B cell (primary cell): Measurements from ENCODE around the gene VOPP1. TPM values are rescaled to one million over a fixed set of nuclear protein-coding genes. Genes with fewer than 3 reads are reported as not detected.

Experiments used
- ATAC-seq: fragments of 200-7000 bp; cut with Tn5 transposase; one replicate; pipeline ENCODE4 v1.10.0; 2021; ENCODE audit warnings: low read depth, mild to moderate bottlenecking, moderate number of reproducible peaks, moderate library complexity
- CTCF ChIA-PET: fragments of 350-600 bp; sonication (Branson Sonifier 250); formaldehyde crosslinking; loops from one replicate; lab custom pipeline; 2021; ENCODE audit warnings: antibody characterized with exemption, inconsistent platforms; lab: Charles Lee
- POLR2A ChIA-PET: fragments of 350-600 bp; sonication (Branson Sonifier 250); formaldehyde crosslinking; loops from one replicate; lab custom pipeline; 2021; ENCODE audit warnings: antibody characterized with exemption; lab: Charles Lee
- DNase-seq: peaks from one replicate; pipeline ENCODE4 v3.0.0; 2013
- H2AFZ ChIP-seq: 2 replicates; pipeline ENCODE4 v1.6.1; 2012; ENCODE audit warnings: mild to moderate bottlenecking, low read depth, low read length; ENCODE audit not compliant: insufficient read depth, poor library complexity, severe bottlenecking
- H3K27ac ChIP-seq, 2 donors: 1 replicate in 1 of 2; 2 replicates in 1 of 2; pipeline ENCODE4 v1.5.1; 2012 to 2013; ENCODE audit warnings: low read length in 2 of 2, mild to moderate bottlenecking in 2 of 2, moderate library complexity in 1 of 2
- H3K27me3 ChIP-seq, 4 experiments: fragments of 200-600 bp in 1 of 4; sonication (generic) in 1 of 4; replicated peaks in 1 of 4; 1 replicate in 2 of 4; 2 replicates in 2 of 4; pipeline versions ENCODE4 v1.6.1 to v1.7.0; 2013 to 2016; ENCODE audit warnings: low read length in 3 of 4, mild to moderate bottlenecking in 2 of 4, mixed read lengths in 1 of 4, moderate library complexity in 1 of 4; ENCODE audit not compliant: insufficient read depth in 4 of 4, control insufficient read depth in 3 of 4; ENCODE audit errors: control extremely low read depth in 1 of 4
- H3K36me3 ChIP-seq, 2 experiments: replicated peaks in 1 of 2; 1 replicate in 1 of 2; 2 replicates in 1 of 2; pipeline versions ENCODE4 v1.6.1 to v1.7.1; 2013; ENCODE audit warnings: low read length in 1 of 2; ENCODE audit not compliant: insufficient read depth in 2 of 2, control insufficient read depth in 1 of 2; ENCODE audit errors: control extremely low read depth in 1 of 2, extremely low read depth in 1 of 2
- H3K4me1 ChIP-seq, 2 donors: fragments of 200-600 bp in 1 of 2; sonication (generic) in 1 of 2; 1 replicate in 1 of 2; 2 replicates in 1 of 2; pipeline versions ENCODE4 v1.5.1 to v1.6.1; 2013 to 2017; ENCODE audit warnings: low read length in 2 of 2; ENCODE audit not compliant: control insufficient read depth in 2 of 2, insufficient read depth in 2 of 2
- H3K4me2 ChIP-seq: replicated peaks from 2 replicates; pipeline ENCODE3; 2012; ENCODE audit warnings: mild to moderate bottlenecking, low read depth, low read length; ENCODE audit not compliant: poor library complexity, severe bottlenecking
- H3K4me3 ChIP-seq, 5 experiments: fragments of 200-600 bp in 1 of 5; sonication (generic) in 1 of 5; 1 replicate in 3 of 5; 2 replicates in 2 of 5; pipeline versions ENCODE4 v1.5.1 to v1.7.0; 2011 to 2016; ENCODE audit warnings: low read length in 4 of 5, mild to moderate bottlenecking in 4 of 5, low read depth in 2 of 5, control low read depth in 1 of 5, moderate library complexity in 1 of 5; ENCODE audit not compliant: insufficient read depth in 1 of 5; ENCODE audit errors: control extremely low read depth in 1 of 5, extremely low read depth in 1 of 5
- H3K79me2 ChIP-seq: fragments of 200-600 bp; sonication (generic); one replicate; pipeline ENCODE4 v1.6.0; 2016; ENCODE audit warnings: low read length; ENCODE audit not compliant: control insufficient read depth, insufficient read depth
- H3K9ac ChIP-seq: fragments of 200-600 bp; sonication (generic); 2 replicates; pipeline ENCODE4 v1.6.1; 2017; ENCODE audit warnings: mild to moderate bottlenecking, low read length, moderate library complexity
- H3K9me3 ChIP-seq, 3 donors: one replicate each; pipeline versions ENCODE4 v1.6.1 to v1.7.1; 2013; ENCODE audit warnings: low read length in 2 of 3; ENCODE audit not compliant: control insufficient read depth in 2 of 3, insufficient read depth in 1 of 3; ENCODE audit errors: control extremely low read depth in 1 of 3
- H4K20me1 ChIP-seq: 2 replicates; pipeline ENCODE4 v1.6.0; 2012; ENCODE audit warnings: mild to moderate bottlenecking, low read length; ENCODE audit not compliant: insufficient read depth, control insufficient read depth, poor library complexity, severe bottlenecking
- H3K27ac Mint-ChIP-seq: one replicate; pipeline ENCODE4 v1.8.0; 2021; ENCODE audit warnings: mixed read lengths
- H3K27me3 Mint-ChIP-seq: one replicate; pipeline ENCODE4 v1.8.0; 2021; ENCODE audit warnings: mixed read lengths
- H3K4me1 Mint-ChIP-seq: one replicate; pipeline ENCODE4 v1.8.0; 2021; ENCODE audit warnings: mixed read lengths
- H3K4me3 Mint-ChIP-seq: one replicate; pipeline ENCODE4 v1.8.0; 2021; ENCODE audit warnings: mixed read lengths
- H3K9me3 Mint-ChIP-seq: one replicate; pipeline ENCODE4 v1.8.0; 2022; ENCODE audit warnings: mixed read lengths; ENCODE audit not compliant: insufficient read depth
- CTCF ChIP-seq: fragments of 200-600 bp; IDR thresholded peaks from one replicate; pipeline ENCODE4 v1.8.0; 2022; ENCODE audit warnings: antibody characterized with exemption, mild to moderate bottlenecking
- EZH2 ChIP-seq: IDR thresholded peaks from 2 replicates; pipeline ENCODE4 v1.6.1; 2012; ENCODE audit warnings: borderline replicate concordance, low read depth, mild to moderate bottlenecking, moderate library complexity, low read length; ENCODE audit not compliant: insufficient read depth, poor library complexity, severe bottlenecking
- WGBS: methylation state at CpG from one replicate; pipeline ENCODE4 v1.1.5; 2013; ENCODE audit warnings: missing lambda C conversion rate; ENCODE audit not compliant: insufficient coverage; 5-methylcytosine and 5-hydroxymethylcytosine counted together
- intact Hi-C: fragments of 100-400 bp; cut with micrococcal nuclease; formaldehyde crosslinking; loops from one replicate; pipeline ENCODE4 v1.10.0; 2022
- polyA plus RNA-seq: library from polyadenylated mRNA; depleted of rRNA; stranded (reverse); fragments of >200 nt; gene quantifications from 2 replicates; pipeline ENCODE4 v1.2.3, GENCODE V29; 2012
- total RNA-seq, 2 donors: library from RNA; stranded (reverse); fragments of 120-200 nt in 1 of 2; gene quantifications; 1 replicate in 1 of 2; 2 replicates in 1 of 2; pipeline versions ENCODE4 v1.2.3 to v1.2.4, GENCODE V29; 2013 to 2022

Gene VOPP1
- total and polyA plus RNA-seq, 2 donors (not counting 1 experiment from before 2014, with no cell fraction given) = 53.2 to 256 TPM

- Histone ChIP-seq H3K79me2 (no peaks in the 10 kb centered on the region), H3K4me2 (no peak overlapping the region), H3K27ac (no peak overlapping the region), H3K27me3 (no peaks in the 10 kb centered on the region), H3K4me3 (no peak overlapping the region), H3K36me3 (peaks cover 0 to 61% of the 10 kb centered on the region in 2 experiments), H3K9ac (no peak overlapping the region), H4K20me1 (peaks cover 6% of the 10 kb centered on the region), H3K9me3 (peaks cover 0 to 15% (median 3%) of the 10 kb centered on the region in 3 donors), H3K4me1 (peaks cover 4 to 23% of the 10 kb centered on the region in 2 donors), H2AFZ (no peak overlapping the region)
- Mint-ChIP-seq H3K9me3 (no peaks in the 10 kb centered on the region), H3K4me3 (no peak overlapping the region), H3K27ac (peak overlapping the region; percentile 17), H3K4me1 (peaks cover 18% of the 10 kb centered on the region), H3K27me3 (no peaks in the 10 kb centered on the region)
- TF ChIP-seq CTCF = no peak
- ChIA-PET POLR2A (no interaction called here), CTCF (interaction anchor here (1.2 to 2.6 kb wide), 2 partner anchors 126 to 129 kb away, joined by 3 to 9 read pairs; no protein-coding TSS in a partner anchor)
- no peak for DNase-seq
- intact Hi-C loops = no loop called here
- ATAC-seq = no peak
- 93% methylated on average over 6 of the region's 7 CpGs for WGBS
These were observed 105.2 kb downstream of the VOPP1 start for GRCh38 chr7:55467047-55467593.

GRCh38 chr7:55465691-55466090 is 106.6 kb downstream of the VOPP1 start:
- H3K9me3 Mint-ChIP-seq = peaks cover 5% of the 10 kb centered on the region
- H3K4me1 Mint-ChIP-seq = peaks cover 16% of the 10 kb centered on the region
- intact Hi-C loops = no loop called here
- ChIA-PET CTCF (no interaction called here), POLR2A (no interaction called here)
- Histone ChIP-seq H3K9me3 (peaks cover 0 to 21% (median 8%) of the 10 kb centered on the region in 3 donors), H4K20me1 (peaks cover 6% of the 10 kb centered on the region), H3K27me3 (no peaks in the 10 kb centered on the region), H3K9ac (no peak overlapping the region), H3K4me3 (no peak overlapping the region), H2AFZ (no peak overlapping the region), H3K4me2 (no peak overlapping the region), H3K4me1 (peaks cover 4 to 23% of the 10 kb centered on the region in 2 donors), H3K27ac (no peak overlapping the region), H3K79me2 (no peaks in the 10 kb centered on the region), H3K36me3 (peaks cover 0 to 61% of the 10 kb centered on the region in 2 experiments)
- no peak for DNase-seq
- no peak overlapping the region for H3K4me3 Mint-ChIP-seq
- H3K27ac Mint-ChIP-seq = no peak overlapping the region
- WGBS = no CpG with 5 or more reads among the region's 2 CpGs
- no peak for ATAC-seq
- H3K27me3 Mint-ChIP-seq = no peaks in the 10 kb centered on the region
- TF ChIP-seq EZH2 = no peak
- TF ChIP-seq CTCF = no peak
